ENCODE data around the gene TRIM31.
"Not testable (repeated sequence)": the region's sequence is repeated elsewhere in the genome, so short reads cannot be mapped to it uniquely, and the experiment has no call there.

TRIM31 gene

GRCh38 chr6:30144811-30145210 lies 31.9 kb upstream of the TRIM31 start:
- no peak for TF ChIP-seq CTCF (IDR thresholded peaks at IDR 0.05; ENCODE audit: low read depth, low read length)
- no peak overlapping the region for H3K4me3 ChIP-seq (ENCODE audit: low read depth, low read length)

- no peak overlapping the region for H3K4me3 ChIP-seq (ENCODE audit: low read depth, low read length)
- TF ChIP-seq CTCF (IDR thresholded peaks at IDR 0.05; ENCODE audit: low read depth, low read length): no peak
These were observed 30.9 kb upstream of the TRIM31 start for GRCh38 chr6:30143780-30144179.

GRCh38 chr6:30142665-30143064 lies 29.8 kb upstream of the TRIM31 start:
- TF ChIP-seq CTCF (IDR thresholded peaks at IDR 0.05; ENCODE audit: low read depth, low read length): no peak
- H3K4me3 ChIP-seq (ENCODE audit: low read depth, low read length): no peak overlapping the region

DNA sequence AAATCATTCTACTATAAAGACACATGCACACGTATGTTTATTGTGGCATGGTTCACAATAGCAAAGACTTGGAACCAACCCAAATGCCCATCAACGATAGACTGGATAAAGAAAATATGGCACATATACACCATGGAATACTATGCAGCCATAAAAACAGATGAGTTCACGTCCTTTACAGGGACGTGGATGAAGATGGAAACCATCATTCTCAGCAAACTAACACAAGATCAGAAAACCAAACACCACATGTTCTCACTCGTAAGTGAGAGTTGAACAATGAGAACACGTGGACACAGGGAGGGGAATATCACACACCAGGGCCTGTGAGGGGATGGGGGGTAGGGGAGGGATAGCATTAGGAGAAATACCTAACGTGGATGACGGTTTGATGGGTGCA lies 27.4 kb upstream of the TRIM31 start:
- not testable (repeated sequence) for H3K4me3 ChIP-seq (ENCODE audit: low read depth, low read length)

DNA sequence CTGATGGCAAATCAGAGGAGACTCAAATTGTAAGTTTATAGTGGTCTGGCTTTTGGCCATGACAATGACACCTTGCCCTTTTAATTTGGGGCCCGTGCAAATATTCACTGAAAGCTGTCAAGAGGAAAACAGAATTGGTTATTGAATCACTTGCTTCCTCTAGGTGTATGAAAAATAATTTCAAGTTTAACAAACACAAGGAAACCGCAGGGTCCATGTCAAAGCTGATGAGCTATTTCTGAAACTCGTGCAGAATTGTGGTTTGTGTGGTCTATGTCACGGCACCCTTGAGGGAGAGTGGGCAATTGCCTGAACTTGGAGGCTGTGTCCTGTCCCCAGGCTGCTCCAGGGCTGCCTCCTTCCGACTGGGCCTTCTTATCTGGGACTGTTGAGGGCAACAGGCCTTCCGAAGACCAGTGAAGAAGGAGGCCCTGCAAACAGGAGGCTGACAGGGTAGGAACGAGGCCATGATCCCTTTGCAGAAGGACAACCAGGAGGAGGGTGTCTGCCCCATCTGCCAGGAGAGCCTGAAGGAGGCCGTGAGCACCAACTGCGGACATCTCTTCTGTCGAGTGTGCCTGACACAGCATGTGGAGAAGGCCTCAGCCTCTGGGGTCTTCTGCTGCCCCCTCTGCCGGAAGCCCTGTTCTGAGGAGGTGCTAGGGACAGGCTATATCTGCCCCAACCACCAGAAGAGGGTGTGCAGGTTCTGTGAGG lies 23.8 kb upstream of the TRIM31 start:
- TF ChIP-seq CTCF (IDR thresholded peaks at IDR 0.05; ENCODE audit: low read depth, low read length): no peak

GRCh38 chr6:30135757-30136156 lies 22.9 kb upstream of the TRIM31 start, which contains the start of gene TRIM40:
Gene TRIM40, plus strand, starts transcription at chr6:30136140. Its CDS starts 897 bp downstream, at chr6:30137037.
- H3K4me3 ChIP-seq (ENCODE audit: low read depth, low read length): no peak within 1 kb of the TSS
- no peak for TF ChIP-seq CTCF (IDR thresholded peaks at IDR 0.05; ENCODE audit: low read depth, low read length)

More for the DNA sequence above, 23.8 kb upstream of the TRIM31 start:
- no peak overlapping the region for H3K4me3 ChIP-seq (ENCODE audit: low read depth, low read length)

DNA sequence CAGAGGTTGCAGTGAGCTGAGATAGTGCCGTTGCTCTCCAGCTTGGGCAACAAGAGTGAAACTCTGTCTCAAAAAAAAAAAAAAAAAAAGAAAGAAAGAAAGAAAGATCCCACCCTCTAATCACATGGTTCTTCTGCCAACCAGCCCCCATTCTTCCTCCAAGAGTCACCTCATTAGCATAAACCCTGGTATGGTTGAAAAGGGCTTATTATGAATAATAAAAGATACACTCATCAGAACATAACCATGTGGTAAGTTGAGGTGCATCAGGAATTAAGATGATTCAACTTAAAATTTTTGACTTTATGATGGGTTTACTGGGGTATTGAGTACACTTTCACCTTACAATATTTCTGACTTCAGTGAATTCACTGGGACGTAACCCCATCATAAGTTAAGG lies 22.3 kb upstream of the TRIM31 start:
- H3K4me3 ChIP-seq (ENCODE audit: low read depth, low read length): no peak overlapping the region
- TF ChIP-seq CTCF (IDR thresholded peaks at IDR 0.05; ENCODE audit: low read depth, low read length): no peak

Measured in WI38 (cell line).